GM18517 (cell line): Measurements from ENCODE around the gene KCNJ3.

Experiments
- ATAC-seq: cut with Tn5 transposase; IDR thresholded peaks from one replicate; pipeline ENCODE4 v1.9.1; 2021; ENCODE audit warnings: mild to moderate bottlenecking, moderate library complexity; ENCODE audit not compliant: unreplicated experiment

KCNJ3 gene

DNA sequence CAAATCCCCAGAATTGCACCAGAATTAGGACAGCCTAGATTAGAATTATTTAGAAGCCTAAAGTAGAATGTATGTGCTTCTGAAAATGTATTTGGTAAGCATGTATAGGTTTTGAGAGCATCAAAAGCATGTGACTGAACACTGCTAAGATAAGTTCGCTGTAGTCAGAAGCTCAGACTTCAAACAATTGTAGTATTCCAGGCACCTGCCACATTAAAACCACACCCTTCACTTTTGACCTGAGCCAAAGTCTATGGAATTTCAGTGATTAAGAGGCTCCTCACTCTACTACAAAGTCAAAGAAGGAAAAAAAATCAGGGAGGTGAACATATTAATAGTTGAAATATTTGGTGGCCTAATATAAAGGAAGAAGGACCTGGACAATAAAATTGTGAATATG is 8.2 kb downstream of the KCNJ3 start:
- no peak for ATAC-seq

DNA sequence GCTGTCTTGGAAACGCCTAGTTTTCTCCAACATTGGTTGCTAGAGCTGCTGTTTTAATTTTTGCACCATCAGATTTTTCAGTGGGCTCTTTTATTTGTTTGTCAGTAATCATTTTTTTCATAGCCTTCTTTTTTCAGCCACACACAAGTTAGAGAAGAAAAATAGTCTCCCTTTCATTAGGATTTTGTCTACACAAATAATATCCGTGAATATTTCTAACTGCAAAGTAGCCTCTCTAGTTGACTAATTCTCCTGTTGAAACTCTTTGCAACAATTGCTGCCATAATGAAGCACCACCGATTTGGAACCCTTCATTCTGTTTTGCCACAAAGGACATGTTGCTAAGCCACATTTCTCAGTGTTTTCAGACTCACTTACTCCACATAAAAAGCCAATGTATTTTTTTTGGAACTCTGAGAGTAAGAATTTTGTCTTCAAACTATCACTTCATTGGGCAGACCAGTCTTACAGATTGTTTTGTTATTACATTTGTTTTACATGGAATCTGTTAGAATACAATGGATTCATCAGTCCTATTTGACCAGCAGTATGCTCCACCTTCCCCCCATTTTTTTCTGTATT is 9.6 kb downstream of the KCNJ3 start:
- no peak for ATAC-seq

DNA sequence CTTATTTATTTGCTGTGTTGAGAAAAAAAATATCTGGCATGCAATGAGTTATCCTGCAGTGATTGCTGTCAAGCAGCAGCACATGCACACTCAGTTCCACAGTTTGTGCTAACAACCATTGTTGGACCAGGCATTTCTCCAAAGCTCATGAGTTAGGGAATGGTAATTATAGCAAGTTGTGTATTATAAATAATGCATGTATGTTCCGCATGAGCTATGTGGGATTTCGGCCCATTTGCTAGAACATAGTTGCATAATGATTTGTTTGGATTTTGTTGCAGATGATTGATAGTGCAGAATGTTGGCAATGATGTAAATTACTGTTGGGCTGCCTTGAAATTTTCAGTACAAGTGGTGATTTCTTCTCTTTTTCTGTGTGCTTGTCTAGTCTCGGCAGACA is 10.7 kb downstream of the KCNJ3 start:
- no peak for ATAC-seq

DNA sequence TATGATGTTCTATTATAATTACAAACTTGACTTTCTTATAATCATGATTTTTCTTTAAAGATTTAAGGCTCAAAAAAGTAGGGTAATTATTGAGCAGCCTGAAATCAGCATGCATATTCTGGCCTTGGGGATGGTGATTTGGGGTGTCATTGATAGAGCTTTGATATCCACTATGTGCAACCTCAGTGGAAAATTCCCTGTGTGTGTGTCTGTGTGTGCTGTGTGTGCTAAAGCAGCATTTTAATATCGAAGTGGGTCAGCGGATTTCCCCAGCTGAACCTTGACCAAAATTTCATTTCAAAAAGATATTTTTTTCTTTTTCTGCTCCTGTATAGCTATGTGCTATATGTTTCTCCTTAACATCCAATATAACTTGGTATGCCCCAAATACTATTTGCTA is 11.6 kb downstream of the KCNJ3 start:
- no peak for ATAC-seq

DNA sequence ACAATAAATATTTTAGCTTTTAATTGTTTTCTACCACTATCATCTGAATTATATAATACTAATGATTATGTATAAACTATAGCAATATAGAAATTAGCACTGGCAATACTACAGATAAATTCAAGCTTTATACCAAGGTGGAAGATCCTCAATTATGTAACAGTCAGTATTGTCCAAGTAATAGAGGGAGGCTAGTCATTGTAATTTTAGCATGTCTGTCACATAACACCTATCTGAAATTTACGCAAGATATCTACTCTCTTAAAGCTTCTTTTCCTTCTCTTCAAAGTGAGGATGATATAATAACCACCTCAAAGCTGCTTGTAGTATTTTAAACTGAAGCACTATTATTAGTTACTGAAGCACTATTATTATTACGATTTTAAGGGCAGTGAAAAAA is 12.2 kb downstream of the KCNJ3 start:
- ATAC-seq, result no peak

DNA sequence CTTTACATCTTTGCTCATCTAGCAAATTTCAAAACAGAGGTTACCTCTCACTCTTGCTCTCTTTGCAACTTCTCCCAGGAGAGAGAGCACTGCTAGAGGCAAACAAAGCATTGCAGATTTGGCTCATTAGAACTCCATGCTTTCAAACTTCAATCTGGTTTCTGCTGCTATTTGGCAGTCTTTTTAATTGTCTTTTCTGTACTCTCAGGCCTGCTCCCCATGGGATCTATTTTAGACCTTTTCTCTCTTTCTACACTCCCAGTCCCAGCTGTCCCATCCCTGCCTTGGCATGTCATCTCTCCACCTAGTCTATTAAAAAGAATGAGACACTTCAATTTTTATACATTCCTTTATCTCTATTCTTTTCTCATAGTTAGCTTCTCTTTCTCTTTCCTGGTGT is 15.2 kb downstream of the KCNJ3 start:
- no peak for ATAC-seq

DNA sequence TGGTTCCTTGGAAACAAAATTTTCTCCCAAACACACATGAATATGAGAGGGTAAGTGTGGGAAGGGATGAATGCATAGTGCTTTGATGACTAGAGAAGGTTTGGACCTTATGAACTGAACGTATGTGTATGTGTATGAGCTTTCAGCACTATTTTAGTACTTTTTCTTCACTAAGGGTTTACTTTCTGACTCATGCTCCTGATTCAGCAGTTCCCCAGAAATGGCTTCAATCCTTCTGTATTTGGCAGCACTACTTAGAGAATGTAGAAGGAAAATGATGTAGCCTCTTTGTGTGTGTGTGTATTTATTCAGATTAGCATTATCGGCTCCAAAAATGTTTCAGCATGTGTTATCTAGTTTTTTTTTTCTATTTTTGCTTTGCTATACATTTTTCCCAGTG is 22.2 kb downstream of the KCNJ3 start:
- ATAC-seq, result no peak

DNA sequence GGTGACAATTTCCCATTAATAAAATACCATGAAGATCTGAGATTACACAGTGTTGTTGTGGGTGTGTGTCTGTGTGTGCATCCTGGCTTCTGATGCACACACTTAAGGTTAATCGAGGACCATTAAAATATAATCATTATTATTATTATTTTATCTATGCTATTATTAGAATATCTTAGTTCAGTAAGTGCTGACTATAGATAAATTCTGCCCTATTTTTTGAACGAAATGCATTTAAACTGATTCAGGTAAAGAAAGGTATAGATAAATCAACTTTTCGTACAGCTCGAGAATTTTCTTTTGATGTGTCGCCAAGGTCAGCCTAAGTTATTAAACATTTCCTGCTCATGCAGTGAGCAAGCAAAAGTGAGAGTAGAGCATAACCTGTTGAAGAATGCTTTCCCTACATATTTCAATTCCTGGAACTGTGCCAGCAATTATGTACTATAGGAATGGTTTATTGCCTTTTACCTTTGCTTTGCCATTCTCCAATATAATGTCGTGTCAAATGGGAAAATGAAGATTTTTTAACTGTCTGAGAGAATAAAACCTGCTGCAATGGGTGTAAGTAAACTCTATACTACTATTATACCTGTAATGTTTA is 25.8 kb downstream of the KCNJ3 start:
- ATAC-seq, result no peak

DNA sequence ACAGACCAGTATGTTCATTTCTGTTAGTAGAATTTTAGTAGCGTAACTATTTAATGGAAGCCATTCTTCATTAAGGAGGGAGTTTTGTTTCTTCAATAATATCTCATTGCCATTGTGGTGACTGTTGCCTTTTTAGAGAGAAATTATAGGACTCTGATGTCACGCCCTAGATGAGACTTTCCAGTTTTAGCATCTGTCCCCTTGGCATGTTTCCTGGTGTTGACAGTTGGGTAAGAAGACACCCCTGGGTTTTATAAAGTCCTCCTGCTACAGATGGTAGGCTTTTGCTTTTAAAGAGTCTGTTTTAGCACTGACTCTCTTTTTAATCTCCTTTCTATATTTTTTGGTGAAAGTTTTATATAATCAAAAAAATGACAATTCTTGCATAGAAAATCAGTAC is 41.9 kb downstream of the KCNJ3 start:
- ATAC-seq, result no peak

DNA sequence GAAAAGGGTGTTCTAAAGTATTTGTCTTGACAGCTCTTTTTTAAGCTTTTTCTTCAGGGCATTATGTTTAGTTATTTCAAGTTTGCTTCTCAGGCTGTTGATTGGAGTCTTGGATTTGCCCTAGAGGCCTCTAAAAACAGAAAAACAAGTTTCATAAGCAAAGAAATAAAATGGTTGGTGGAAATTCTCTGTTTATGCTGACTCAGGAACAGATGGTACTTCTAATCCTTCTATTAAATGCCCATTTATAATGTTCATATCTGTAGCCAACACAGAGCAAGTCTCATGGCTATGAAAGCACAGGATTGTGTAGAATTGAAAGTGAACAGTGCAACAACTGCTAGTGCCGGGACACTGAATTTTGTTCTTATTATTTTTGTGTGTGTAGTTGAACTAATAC is 60.4 kb downstream of the KCNJ3 start:
- no peak for ATAC-seq

DNA sequence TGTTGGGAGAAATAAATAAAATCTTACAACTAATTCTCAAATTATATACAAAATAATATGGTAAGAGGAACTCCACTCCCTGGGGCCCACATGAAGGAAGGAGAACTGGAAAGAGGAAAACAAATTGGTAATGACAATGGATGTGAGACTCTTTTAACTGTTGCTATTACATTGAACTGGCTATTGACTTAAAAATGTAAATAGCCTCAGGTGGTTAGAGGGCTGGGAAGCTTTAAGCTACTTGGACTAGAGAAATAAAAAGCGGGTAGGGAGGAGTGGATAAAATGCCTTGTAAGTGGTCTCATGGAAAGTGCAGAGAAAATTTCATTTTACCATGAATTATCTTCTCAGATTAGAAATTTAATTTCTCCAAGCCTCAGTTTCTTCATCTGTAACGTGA is 64.1 kb downstream of the KCNJ3 start:
- ATAC-seq, result no peak

DNA sequence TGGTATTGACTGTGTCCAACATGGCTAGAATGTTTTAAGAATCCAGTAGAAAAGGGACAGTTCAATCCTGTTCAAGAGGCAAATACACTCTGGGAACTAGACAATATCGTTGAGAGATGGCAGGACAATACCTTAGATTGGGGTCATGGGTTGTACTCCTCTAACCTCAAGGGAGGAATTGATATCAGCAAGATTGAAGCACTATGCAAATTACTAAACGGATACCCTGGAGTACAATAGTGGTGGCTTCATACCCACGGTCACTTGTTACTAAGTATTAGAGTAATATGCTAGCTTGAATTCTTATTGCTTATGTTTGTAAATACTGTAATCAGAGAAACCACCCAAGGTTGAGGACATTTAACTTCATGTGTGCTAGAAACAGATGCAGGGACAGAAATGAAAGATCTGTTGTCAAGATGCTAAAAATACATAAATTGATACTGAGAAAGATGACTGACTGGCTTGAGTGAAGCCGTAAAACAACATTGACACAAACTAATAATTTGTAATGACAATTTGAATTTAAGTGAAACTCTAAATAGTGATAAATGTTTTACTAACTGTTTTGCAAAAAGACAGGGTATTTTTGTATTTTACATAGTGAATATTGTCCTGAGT is 73.3 kb downstream of the KCNJ3 start:
- no peak for ATAC-seq

DNA sequence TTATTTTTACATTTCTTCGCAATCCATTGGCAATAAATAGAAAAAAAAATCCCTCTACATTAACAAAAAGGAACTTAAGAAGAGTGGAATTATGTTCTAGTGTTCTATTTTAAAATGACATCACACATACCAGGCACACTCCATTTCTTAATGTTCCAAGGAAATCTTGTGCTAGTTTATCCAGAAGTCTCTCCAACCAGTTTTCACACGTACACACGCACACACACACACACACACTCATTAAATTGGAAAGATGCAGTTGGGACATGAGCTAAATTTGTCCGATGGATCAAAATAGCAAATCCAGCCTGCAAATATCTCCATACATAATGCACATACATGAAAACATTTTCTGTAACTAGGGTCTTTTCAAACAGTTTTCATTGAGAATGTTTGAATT is 78.3 kb downstream of the KCNJ3 start:
- ATAC-seq, result no peak

DNA sequence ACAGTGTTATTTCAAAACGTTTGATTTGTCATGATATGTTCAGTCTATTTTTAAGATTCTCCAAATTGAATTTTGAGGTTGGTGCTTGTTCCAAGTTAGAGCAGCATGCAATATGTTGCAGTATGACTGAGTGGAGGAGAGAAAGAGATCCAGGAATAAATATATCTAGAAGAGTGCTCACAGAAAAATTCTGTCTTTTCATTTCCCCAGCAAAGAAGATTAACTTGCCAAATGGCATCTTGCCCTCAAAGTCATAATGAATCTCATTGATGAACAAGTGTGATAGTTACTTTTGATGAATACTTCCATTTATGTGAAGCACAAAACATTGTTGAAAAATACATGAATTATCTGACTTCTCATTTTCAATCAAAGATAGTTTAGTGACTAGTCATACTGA is 95.9 kb downstream of the KCNJ3 start:
- ATAC-seq, result no peak

DNA sequence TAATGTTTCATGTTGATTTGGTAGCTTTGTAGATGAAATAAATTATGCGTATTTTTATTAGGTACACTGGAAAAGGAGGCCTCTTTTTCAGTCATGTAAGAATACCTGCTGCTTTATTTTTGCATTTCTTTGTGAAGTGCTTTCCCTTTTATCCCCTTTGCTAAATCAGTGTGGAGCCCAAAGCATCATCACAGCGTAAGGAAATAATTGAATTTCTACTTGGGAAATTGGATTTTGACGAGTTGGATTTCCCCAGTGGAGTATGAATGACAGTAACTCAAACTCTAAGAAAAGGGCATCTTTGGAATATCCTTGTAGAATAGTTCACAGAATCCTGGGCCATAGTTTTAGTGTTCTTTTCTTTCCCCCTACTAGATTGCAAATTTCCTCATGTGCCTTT is 97.2 kb downstream of the KCNJ3 start:
- no peak for ATAC-seq

DNA sequence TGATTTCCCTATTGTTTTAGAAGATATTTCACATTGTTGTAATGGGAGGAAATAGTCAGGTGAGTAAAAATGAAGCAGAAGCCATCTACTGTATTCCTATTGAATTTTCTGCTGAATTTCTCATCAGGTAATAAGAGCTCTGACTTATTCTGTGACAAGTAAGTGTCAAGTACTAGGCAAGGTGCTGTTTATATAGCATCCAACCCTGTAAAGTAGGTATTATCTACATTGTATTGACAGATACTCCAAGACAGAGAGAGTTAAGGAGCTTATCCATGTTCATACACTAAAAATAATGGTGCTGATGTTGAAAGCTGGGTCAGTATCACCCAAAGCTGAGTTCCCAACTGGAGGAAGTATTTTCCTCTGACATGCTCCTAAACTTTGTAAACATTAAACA is 106.0 kb downstream of the KCNJ3 start:
- ATAC-seq, result no peak

DNA sequence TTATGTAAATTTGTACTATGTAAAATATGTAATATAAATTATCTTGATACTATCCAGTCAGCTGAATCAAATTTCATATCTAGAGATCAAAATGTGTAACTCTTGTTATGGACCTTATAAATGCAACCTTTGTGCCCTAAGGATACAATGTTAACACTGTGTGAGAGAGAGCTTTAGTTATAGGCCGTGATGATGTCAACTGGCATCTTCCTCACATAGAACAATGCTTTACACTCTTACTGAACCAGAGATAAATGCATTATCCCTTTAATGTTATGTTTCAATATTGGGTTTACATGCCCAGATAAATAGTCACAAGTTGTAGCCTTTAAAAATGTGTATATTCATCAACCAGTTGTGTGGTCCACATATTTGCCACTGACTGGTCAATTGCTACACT is 115.1 kb downstream of the KCNJ3 start:
- no peak for ATAC-seq

DNA sequence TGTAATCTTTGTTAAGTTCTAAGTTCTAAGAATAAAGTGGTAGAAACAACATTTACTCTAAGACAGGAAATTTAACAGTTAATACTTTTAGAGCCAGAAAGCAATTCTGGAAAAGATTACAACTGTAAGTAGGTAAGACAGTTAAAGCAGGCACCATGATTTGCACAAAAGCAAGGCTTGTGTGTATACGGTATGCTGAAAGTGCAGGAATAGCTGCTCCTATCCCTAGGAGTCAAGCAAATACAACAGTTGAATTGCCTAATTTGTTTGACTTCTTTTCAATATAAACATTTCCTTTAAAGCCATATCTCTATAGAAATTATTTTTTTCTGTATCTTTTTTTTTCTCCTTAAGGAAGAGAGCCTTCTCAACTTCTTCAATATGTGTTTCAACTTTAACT is 116.4 kb downstream of the KCNJ3 start:
- ATAC-seq, result no peak

DNA sequence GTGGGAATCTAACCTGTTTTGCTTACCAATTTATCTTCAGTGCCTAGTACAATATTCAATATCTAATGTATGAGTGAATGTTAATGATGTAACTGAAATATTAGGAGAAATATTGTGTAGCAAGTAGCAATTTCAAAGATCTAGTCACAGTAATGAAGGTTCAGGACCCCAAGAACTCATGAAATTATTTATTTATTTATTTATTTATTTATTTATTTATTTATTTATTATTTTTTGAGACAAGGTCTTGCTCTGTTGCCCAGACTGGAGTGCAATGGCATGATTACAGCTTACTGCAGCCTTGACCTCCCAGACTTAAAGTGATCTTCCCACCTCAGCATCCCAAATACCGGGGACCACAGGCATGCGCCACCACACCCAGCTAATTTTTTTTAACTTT is 126.9 kb downstream of the KCNJ3 start:
- no peak for ATAC-seq

DNA sequence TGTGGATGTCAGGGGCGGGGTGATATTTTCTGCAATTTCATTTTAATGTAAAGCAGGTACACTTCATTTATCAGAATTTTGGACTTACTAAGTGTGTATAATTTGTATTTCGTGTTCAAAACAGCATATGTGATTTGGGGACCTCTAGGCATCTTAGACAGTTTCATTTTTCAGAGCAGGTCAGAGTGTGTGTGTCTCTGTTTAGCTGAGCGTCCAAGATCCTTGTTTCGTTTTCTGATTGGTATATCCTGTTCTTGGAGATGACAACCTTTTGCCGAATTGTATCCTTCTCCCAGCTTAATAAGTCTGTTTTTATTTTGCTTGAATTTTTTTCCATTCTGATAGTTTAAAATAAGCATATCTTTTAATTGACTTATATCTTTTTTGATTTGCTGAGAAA is 128.3 kb downstream of the KCNJ3 start:
- ATAC-seq, result no peak

DNA sequence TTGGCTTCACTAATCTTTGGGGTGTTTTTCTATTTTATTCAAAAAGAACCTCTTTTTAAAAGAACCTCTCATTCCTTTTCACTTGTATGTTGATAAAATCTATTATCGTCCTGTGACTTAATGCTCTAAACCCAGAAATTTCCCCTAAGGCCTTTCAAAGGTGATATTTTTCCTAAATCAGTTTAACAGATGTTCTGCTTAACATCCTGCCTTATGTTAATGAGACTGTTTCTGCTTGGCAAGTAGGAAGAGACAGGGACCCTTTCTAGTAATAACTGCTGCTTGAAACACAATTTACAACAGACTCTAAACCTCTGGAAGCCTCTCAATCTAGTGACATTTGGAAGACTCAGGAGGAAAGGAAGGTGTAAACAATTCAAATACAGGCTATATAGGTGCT is 128.8 kb downstream of the KCNJ3 start:
- ATAC-seq, result no peak

DNA sequence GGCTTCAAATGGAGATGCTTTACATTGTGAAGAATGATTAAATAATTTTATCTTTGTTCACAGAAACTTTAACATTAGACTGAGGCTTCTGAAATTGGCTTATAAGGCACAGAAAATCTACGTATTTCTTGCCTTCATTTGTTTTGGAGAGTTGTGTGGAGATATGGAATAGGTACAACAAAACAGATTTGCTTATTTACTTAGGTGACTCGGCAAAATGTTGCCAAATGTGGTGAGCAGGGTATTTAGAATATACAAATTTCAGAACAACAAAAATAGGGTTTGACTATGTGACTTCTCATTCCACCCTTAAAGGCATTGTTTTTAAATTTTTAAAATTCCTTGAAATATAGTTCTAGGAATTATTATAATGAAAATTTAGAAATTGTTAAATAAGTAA is 134.2 kb downstream of the KCNJ3 start:
- ATAC-seq, result no peak

DNA sequence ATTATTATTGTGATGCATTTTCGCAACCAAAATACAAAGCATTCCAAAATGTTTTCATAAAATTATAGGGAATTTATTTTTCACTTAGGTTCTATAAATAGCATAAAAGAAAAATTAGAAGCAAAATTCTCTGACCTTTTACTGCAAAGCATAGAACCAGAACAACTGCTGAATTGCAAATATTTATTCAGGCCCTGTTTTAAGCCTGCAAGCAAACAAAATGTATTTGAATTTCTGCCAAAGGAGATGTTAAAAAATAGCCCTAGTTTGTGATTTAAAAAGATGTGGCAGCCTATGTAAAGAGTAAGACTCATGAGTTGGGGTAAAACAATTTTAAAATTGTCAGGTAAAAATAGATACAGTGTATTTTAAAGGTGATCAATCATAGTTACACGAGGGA is 138.1 kb downstream of the KCNJ3 start:
- no peak for ATAC-seq
